Fibroblast of skin of right quadriceps (primary cell): ENCODE data around the gene ZNF256.

Experiments used
- DNase-seq: peaks from one replicate; pipeline ENCODE4 v3.0.0-alpha.2; 2013

Gene ZNF256

DNA sequence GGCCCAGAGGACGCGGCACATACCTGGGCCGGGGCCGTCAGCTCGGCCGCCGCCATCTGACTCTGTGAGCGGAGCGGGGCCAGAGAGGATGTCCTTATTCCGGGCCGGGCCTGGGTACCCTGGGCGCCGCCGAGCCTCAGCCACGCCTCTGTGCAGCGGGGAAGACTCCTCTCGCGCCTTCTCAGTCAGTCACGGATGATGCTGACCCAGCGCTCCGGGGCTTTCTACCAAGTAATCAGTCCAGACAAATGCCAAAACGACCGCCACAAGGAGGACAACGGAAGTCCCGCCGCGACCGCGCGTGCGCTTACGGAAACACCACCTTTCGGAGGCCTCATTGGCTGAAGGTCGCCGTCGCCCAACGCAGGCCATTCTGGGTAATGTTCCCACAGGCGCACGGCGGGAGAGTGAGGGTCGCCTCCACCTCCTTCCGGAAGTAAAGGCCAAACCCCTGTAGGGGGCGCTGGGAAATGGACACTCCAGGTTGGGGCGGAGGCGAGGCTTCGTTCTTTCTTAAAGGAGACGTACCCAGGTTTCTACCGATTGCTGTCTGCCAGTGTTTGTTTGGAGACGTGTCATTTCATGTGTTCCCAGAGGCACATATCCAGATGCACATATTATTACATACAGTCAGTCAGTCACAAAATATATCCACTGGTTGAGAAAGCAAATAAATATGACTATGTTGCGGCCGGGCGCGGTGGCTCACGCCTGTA, at the start of gene ZNF256:
Gene ZNF256, minus strand, starts transcription at position 288 of the 716 bp plus-strand sequence. Its CDS starts 232 bp downstream, at position 56.
- peak; percentile 93 for DNase-seq

DNA sequence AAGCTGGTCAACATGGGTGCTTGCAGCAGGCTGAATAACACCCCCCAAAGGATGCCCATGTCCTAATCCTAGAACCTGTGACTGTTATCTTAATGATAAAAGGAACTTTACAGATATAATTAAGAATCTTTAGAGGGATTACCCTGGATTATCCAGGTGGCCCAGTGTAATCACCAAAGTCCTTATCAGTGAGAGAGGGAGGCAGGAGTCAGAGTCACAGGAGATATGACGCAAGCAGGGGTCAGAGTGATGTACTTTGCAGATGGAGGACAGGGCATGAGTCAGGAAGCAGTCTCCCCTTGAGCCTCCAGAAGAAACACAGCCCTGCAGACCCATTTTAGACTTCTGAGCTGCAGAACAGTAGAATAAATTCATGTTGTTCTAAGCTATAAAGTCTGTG, 45.3 kb upstream of the ZNF256 start:
- no peak for DNase-seq

DNA sequence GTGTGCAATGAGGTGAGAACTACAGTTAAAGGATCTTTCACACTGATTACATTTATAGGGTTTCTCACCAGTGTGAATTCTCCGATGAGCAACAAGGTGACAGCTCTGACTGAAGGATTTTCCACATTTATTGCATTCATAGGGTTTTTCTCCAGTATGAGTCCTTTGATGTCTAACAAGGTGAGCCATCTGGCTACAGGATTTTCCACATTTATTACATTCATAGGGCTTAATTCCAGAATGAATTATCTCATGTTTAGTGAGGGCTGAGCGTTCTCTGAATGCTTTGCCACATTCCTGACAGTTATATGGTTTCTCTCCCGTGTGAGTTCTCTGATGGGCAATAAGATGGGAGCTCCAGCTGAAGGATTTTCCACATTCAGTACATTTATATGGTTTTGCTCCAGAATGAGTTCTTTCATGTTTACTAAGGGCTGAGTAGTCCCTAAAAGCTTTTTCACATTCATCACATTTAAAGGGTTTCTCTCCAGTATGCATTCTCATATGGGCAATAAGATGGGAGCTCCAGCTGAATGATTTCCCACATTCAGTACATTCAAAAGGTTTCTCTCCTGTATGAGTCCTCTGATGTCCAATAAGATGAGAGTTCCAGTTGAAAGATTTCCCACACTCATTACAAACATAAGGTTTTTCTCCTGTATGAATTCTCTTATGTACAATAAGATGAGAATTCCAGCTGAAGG, 31.2 kb upstream of the ZNF256 start:
- DNase-seq = peak; percentile 5

DNA sequence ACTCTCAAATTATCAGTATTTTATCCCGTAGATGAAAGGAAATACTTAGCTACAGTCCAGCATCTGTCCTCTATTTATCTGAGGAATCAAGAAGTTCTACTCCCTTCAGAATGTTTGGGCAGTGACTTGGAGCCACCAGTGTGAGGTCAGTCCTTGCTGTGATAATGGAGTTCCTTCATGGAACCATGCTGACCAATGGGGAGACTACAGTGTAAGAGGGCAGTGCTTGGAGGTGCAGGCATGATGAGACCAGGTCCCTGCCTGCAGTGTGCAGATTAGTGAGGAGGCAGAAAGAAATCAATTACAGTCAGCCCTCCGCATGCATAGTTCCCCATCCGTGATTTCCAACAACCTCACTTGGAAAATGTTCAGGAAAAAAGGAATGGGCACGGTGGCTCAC, 26.9 kb upstream of the ZNF256 start, which contains the start of gene C19orf18:
Gene C19orf18, minus strand, starts transcription at position 101 of the 400 bp plus-strand sequence. CDS start 102 bp downstream, outside the sequence.
- DNase-seq = no peak

DNA sequence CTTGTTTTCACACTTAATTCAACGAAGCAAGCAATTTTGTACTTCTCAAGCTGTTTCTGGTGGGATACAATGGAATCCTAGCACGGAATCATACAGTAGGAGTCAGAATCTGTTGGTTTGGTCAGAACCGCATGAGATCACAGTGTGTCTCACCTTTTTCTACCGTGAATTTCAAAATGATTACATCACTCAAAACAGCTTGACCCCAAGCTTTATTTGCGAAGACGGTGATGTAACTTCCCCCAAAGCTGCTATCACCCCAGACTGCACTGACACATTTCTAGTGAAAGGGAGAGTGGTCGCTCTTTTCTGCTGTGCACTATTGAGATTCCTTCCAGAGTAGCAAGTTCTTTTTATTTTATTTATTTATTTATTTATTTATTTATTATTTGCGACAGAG, 17.3 kb upstream of the ZNF256 start:
- DNase-seq = no peak

DNA sequence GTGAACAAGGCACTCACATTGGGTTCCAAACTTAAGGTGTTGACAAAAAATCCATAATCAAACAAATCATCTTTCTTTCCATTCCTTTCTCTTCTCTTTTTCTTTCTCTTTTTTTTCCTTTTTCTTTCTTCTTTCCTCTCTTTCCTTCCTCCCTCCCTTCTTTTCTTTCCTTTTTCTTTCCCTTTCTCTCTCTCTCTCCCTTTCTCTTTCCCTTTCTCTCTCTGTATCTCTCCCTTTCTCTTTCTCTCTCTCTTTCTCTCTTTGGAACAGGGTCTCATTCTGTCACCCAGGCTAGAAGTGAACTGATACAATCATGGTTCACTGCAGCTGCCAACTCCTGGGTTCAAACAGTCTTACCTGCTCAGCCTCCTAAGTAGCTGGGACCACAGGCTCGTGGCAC, 14.3 kb upstream of the ZNF256 start:
- no peak for DNase-seq

DNA sequence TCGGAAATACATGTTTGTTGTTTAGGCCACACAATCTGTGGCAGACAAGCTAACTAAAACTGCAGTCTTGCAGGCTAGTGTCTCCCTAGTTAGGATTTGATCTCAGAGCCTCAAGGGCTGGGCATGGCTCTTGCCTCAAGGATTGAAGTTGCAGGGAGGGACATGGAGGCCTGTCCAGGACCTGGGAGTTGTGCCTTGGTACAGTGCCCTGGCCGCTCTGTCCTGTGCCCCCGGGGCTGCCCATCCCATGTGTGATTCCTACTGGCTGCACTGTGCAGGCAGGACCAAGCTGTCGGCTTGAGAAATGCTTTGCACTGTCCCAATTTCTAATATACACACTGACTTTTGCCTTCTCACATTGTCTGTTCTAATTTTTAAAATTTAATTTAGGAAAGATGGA, 7.5 kb upstream of the ZNF256 start:
- DNase-seq = no peak

DNA sequence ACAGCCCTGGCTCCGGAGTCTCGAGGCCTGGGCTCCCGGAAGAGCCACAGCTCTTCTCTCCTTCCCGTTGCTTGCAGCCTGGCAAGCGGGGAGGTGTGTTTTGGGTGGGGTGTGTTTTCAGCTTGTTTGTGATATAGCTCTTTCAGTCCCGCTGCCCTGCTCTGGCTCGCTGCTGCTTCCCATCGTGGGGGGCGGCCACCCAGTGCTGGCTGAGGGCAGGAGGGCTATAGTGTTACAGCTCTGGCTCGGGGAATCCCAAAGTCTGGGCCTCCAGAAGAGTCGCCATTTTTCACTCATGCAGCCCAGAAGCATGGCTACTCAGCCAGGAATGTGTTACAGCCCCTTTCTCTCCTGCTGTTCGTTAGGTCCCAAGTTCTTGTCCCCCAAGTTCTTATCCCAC, 2.2 kb upstream of the ZNF256 start:
- no peak for DNase-seq

DNA sequence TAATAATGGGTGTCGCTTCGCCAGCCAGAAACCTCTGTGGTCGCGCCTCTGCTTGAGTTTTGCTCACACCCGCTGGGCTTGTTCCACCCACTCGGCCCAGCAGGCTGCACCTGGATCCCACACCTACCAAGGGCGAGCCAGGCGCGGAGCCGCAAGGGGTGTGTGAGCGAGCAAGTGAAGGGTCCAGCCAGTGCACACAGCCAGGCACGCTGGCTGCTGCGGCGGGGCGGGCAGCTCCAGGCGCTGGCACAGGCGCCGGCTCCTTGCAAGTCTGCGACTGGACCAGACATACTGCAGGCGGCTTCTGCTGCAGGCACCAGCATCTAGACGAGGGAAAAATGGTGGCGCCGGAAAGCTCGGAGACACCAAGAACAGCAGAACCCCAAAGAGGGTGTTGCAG, 1.8 kb upstream of the ZNF256 start:
- no peak for DNase-seq

DNA sequence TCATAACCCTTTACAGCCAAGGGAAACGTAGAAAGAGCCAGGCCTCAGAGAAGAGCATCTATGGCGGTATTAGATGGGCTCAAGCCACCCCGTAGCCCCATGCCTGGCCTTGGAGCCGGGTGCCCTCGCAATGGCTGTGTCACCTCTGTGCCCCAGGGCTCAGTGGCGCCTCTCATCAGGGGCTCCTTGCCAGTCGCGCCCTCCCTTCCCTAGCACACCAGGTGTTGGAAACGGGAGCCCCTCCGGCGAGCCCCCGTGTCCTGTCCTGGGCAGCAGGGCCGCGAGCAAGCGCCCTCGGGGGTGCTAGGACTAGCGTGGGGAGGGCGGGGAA, 453 bp downstream of the ZNF256 start:
- DNase-seq = no peak

DNA sequence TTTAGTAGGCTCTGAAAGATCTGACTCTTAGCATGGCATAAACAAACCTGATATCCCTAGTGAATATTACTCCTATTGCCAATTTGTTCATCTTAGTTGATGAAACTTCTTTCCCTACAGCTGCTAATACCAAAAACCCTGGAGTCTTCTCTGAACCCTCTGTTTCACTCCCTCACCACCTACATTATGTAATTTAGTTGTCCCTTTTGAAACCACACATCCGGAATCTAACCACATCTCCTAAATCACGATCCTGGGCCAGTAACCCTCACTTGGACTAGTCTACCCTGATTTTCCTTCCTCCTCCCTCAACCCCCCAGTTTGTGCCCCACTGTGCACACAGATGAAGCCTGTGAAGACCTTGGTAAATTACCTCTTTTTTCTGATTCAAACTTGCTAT, 1.2 kb downstream of the ZNF256 start:
- no peak for DNase-seq

DNA sequence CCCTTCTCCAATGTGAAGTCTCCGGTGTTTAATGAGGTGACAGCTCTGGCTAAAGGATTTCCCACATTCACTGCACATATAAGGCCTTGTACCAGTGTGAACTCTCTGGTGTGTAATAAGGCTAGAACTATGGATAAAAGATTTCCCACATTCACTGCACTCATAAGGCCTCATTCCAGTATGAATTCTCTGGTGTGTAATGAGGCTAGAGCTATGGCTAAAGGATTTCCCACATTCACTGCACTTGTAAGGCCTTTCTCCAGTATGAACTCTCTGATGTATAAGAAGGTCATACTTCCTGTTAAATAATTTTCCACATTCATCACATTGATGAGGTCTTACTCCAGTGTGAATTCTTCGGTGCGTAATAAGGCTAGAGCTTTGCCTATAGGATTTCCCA, 5.9 kb downstream of the ZNF256 start:
- no peak for DNase-seq

DNA sequence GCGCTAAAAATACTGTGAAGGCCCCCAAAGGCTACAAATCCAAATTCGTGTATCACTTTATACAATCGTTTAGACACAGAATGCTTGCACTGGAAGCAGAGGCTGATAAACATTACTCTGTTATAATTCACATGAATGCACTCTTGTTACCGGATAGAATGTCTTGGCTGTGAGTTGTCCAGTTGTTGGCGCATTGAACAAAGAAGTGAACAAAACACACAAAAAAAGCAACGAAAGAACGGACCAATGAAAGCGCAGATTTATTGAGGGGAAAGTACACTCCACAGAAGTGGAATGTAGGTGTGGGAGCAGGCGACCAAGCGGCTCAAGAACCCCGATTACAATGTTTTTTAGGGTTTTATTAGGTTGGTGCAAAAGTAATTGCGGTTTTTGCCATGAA, 11.8 kb downstream of the ZNF256 start:
- no peak for DNase-seq

DNA sequence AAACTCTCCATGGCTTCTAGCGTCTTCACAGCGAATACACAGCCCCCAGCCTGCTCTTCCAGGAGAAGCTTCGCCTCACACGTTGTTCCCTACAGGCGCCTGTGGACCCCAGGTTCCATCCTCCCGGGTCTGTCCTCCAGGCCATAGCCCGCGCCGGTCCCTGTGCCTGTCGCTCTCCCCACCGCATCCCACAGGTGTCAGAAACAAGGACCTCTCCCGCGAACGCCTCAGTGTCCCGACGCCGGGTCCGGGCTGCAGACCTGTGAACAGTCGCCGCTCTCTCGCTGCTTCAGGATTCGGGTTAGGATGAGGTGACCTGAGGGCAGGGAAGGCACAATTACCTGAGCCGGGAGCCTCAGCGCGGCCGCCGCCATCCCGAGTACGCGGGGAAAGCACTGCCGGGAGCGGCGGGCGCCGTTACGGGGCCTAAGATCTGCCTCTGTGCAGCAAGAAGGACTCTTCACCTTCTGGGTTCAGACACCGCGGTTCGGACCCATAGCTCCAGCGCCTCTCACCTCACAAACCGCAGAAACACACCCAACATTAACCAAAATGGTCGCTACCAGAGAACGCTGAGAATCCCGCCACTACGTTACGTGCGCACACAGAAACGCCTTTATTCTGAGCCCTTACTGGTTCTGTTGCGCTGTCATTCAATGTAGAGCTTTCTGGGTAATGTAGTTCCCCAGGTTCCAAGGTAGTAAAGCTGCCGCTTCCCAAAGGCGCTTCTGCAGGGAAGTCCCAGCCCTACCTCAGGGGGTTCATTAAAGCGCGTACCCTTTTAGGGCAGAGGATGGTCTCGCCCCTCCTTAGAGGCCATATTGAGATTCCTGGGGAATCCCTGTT, 12.5 kb downstream of the ZNF256 start, which contains the start of gene ZNF418:
Gene ZNF418, minus strand, starts transcription at position 583 of the 846 bp plus-strand sequence. CDS start 1,580 bp downstream, outside the sequence.
- peak; percentile 86 for DNase-seq

DNA sequence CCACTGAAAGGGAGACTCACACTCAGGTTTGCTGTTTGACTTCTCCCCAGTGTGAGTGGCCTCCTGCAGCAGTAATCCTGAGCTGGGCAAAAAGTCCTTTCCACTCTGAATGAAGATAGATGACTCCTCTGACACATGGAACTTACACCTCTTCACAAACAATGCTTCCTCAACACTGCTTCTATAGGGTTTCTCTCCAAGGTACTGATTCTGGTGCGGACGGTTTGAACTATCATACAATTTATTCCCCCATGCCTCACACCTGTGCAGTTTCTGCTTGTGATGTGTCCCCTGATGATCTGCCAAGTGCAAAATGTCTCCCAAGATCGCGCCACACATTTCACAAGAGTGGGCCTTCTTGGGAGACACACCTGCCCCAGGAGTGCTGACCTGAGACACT, 19.9 kb downstream of the ZNF256 start:
- no peak for DNase-seq

DNA sequence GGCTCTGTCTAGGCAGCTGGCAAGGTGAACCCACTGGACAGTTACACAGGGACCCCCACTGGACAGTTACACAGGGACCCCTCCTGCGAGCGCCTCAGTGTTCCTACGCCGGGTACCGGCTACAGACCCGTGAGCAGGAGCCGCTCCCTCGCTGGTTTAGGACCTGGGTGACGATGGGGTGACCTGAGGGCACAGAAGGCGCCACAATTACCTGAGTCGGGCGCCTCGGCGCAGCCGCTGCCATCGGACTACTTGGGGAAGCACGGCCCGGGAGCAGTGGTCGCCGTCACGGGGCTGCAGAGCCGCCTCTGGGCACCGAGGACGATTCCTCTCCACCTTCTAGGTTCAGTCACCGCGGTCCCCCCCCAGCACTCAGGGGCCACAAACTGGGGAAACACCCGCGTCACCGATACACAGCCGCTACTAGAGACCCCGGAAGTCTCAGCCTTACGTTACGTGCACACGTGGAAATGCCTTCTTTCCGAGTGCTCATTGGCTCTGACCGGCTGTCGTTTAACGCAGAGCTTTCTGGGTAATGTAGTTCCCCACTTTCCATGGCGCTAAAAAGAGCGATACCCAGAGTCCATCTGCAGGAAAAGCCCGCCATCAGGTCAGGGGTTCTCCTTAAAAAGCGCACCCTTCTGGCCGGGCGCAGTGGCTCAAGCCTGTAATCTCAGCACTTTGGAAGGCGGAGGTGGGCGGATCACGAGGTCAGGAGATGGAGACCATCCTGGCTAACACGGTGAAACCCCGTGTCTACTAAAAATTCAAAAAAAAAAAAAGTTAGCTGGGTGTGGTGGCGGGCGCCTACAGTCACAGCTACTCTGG, 31.1 kb downstream of the ZNF256 start, which contains the start of gene ZNF417:
Gene ZNF417, minus strand, starts transcription at position 425 of the 828 bp plus-strand sequence. Its CDS starts 181 bp downstream, at position 244.
- peak; percentile 96 for DNase-seq

DNA sequence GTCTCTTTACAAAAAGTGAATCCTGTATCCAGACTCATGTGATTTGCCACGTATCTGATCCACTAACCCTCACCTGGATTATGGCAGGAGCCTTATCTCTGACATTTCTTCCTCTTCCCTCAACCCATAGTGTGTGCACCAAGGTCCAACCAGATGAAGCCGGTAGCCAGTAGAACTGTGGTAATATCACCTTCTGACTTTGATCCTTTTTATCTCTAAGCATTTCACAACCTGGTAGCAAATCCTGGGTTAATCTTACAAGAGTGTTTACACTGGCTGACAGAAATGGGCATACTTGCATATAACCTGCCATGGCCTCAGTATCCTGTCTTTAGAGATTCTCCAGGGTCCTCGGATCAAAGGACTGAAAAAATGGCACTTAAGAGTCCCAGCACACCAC, 33.0 kb downstream of the ZNF256 start:
- no peak for DNase-seq

DNA sequence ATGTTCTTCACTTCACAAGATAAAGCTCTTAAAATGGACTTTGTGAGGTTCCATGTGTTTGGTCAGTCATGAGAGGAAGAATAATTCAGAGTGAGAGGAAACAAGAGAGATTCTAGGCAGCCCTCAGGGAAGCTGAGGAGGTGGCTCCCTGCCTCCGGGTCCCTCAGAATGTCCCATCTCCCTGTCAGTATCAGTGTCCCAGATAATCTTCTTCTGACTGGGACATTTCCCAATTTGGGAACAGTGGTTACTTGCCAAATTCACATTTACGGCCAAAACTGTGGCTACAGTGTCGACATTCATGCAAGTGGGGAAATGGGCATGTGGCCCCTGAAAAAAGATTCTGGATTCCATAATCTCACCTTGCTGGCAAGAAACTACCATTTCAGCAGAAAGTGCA, 40.1 kb downstream of the ZNF256 start:
- DNase-seq = no peak

DNA sequence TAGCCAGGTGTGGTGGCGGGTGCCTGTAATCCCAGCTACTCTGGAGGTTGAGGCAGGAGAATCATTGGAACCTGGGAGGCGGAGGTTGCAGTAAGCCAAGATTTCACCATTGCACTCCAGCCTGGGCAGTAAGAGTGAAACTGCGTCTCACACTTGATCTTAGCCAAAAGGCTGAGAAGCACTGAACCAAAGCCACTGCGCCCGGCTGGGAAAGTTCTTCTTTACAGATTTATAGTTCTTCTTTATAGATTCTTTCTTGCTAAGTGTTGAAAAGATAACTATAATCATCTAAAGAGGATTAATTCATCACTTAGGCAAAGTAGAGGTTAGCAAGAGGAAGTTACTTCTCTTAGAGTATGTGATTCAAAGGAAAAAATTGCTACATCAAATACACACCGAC, 42.2 kb downstream of the ZNF256 start:
- no peak for DNase-seq

DNA sequence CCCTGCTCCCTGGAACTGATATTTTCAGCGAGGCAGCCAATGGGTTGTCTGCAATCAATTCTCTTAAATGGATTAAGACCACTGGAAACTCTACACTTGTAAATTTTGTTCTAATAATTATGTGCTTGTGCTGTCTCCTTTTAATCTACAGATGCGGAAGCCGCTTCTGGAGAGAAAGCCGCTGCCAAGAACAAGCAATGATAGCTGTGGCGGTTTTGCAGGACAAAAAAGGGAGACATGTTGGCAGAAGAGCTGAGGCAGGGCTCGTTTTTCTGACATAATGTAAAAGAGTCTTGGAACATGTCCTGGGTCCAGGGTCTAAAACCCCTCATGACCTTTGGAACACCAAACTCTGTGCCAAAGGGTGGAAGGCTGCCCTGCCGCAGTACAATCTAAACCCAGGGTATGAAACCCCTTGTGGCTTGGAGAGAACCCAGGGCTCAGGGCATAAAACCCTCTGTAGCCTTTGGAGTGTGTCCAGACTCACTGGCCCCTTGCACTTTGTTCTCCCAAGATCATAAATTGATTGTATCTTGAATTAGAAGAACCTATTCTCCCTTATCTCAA, 43.8 kb downstream of the ZNF256 start:
- DNase-seq = no peak

DNA sequence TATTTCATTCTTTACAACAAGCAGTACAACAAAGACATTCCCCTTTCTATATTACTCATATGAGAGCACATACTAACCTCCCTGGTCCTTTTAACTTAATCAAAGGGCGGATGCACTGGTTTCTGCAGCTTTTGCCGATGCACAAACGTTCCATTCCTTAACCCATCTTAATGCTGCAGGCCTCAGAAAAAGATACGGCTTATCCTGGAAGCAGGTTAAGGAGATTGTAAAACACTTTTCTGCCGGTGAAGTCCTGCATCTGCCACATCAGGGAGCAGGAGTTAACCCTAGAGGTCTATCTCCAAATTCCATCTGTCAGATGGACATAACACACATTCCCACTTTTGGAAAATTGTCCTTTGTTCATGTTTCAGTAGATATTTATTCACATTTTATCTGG, 47.2 kb downstream of the ZNF256 start:
- no peak for DNase-seq
